ENCODE results near the gene CEP63.

DNA sequence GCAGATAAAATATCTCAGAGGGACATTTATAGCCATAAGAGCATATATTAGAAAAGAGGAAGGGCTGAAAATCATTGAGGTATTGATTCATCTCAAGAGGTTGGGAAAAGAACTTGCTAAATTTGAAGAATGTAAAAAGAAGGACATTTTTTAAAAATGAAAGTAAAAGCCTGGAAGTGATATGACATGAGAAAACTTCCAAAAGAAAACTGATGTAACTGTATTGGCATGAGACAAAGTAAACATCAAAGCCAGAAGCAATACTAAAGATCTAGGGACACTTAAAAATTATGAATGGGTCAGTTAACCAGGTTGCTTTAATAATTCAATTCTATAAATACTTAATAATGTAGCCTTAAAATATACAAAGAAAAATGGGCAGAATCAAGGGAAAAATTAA lies 31.9 kb downstream of the CEP63 start:
- no peak for TF ChIP-seq CTCF (IDR thresholded peaks at IDR 0.05)
- no peak for TF ChIP-seq POLR2AphosphoS5 (IDR thresholded peaks at IDR 0.05)
- no peak for TF ChIP-seq EP300 (IDR thresholded peaks at IDR 0.05)
